Activated T-helper 9 cell treated with anti-CD3 and anti-CD28 coated beads, Interleukin-2, amount 50 U/mL, for 16 hours (primary cell): ENCODE data around the gene ENOX1.

Source experiments
- DNase-seq: peaks from one replicate; pipeline ENCODE4 v3.0.0-alpha.2; 2020; ENCODE audit warnings: low read depth

The ENOX1 gene

GRCh38 chr13:43669964-43670363 is 116.8 kb downstream of the ENOX1 start:
- no peak for DNase-seq

- no peak for DNase-seq
Observed at GRCh38 chr13:43669101-43669500, 117.7 kb downstream of the ENOX1 start.

GRCh38 chr13:43666403-43666802 is 120.4 kb downstream of the ENOX1 start:
- no peak for DNase-seq

- DNase-seq, result no peak
Observed at GRCh38 chr13:43665388-43665787, 121.4 kb downstream of the ENOX1 start.

- DNase-seq, result no peak
Observed at GRCh38 chr13:43664700-43665191, 122.0 kb downstream of the ENOX1 start.

GRCh38 chr13:43663474-43664090 is 123.2 kb downstream of the ENOX1 start:
- no peak for DNase-seq

- no peak for DNase-seq
Observed at GRCh38 chr13:43662976-43663375, 123.8 kb downstream of the ENOX1 start.

GRCh38 chr13:43661161-43661830 is 125.5 kb downstream of the ENOX1 start:
- DNase-seq, result no peak

GRCh38 chr13:43657485-43657884 is 129.3 kb downstream of the ENOX1 start:
- DNase-seq, result no peak

GRCh38 chr13:43653980-43654379 is 132.8 kb downstream of the ENOX1 start:
- no peak for DNase-seq

GRCh38 chr13:43653395-43653794 is 133.4 kb downstream of the ENOX1 start:
- no peak for DNase-seq

GRCh38 chr13:43652760-43653159 is 134.0 kb downstream of the ENOX1 start:
- no peak for DNase-seq

- DNase-seq, result no peak
Observed at GRCh38 chr13:43650882-43651281, 135.9 kb downstream of the ENOX1 start.

- DNase-seq, result no peak
Observed at GRCh38 chr13:43648733-43649132, 138.0 kb downstream of the ENOX1 start.

- no peak for DNase-seq
Observed at GRCh38 chr13:43647471-43647870, 139.3 kb downstream of the ENOX1 start.

- DNase-seq, result no peak
Observed at GRCh38 chr13:43640476-43640875, 146.3 kb downstream of the ENOX1 start.

- DNase-seq, result no peak
Observed at GRCh38 chr13:43631106-43631505, 155.7 kb downstream of the ENOX1 start.

- no peak for DNase-seq
Observed at GRCh38 chr13:43629691-43630480, 156.9 kb downstream of the ENOX1 start.

GRCh38 chr13:43626994-43627393 is 159.8 kb downstream of the ENOX1 start:
- no peak for DNase-seq

- DNase-seq, result no peak
Observed at GRCh38 chr13:43614063-43614462, 172.7 kb downstream of the ENOX1 start.

- DNase-seq, result no peak
Observed at GRCh38 chr13:43611281-43612273, 175.2 kb downstream of the ENOX1 start.
